GM12878 (cell line): ENCODE results near the gene TLR9. TPM values are rescaled to one million over a fixed set of nuclear protein-coding genes. Genes with fewer than 3 reads are reported as not detected.

Experiments used
- ATAC-seq: fragments of 200-7000 bp; cut with Tn5 transposase; 3 replicates; pipeline ENCODE4 v1.9.1; 2020; ENCODE audit warnings: mild to moderate bottlenecking, moderate library complexity
- BruUV-seq: library from RNA; stranded (reverse); fragments of 400-500 nt; replicated peaks from 2 replicates; lab custom pipeline; 2021; lab: Mats Ljungman, UMichigan
- CTCF ChIA-PET: fragments of 300-600 bp; sonication (Branson Sonifier 250); formaldehyde crosslinking; extraction: SDS; loops from one replicate; lab custom pipeline; 2021; ENCODE audit warnings: inconsistent platforms; lab: Yijun Ruan, JAX
- POLR2A ChIA-PET: fragments of 350-600 bp; formaldehyde crosslinking; extraction: SDS; loops from one replicate; lab custom pipeline; 2021; ENCODE audit warnings: inconsistent platforms; lab: Charles Lee
- RAD21 ChIA-PET: fragments of 300-600 bp; sonication (Branson Sonifier 250); formaldehyde crosslinking; loops from one replicate; lab custom pipeline; 2023; ENCODE audit warnings: antibody characterized with exemption; ENCODE audit not compliant: unreplicated experiment; lab: Charles Lee
- SMC1A ChIA-PET: fragments of 300-600 bp; sonication (Branson Sonifier 250); formaldehyde crosslinking; loops from one replicate; lab custom pipeline; 2023; ENCODE audit not compliant: unreplicated experiment, uncharacterized antibody; lab: Charles Lee
- DNase-seq: peaks from one replicate; pipeline ENCODE4 v3.0.0-alpha.2; 2011; ENCODE audit warnings: low read depth, low spot score
- FAIRE-seq: peaks from 3 replicates; lab custom pipeline; 2011; peaks lifted over from hg19 to GRCh38; lab: Jason Lieb, UNC
- H2AFZ ChIP-seq: 2 replicates; pipeline ENCODE4 v1.6.0; 2011; ENCODE audit warnings: low read depth, low read length, control low read depth; ENCODE audit not compliant: control insufficient read depth
- H3K27ac ChIP-seq: 2 replicates; pipeline ENCODE4 v1.5.1; 2011; ENCODE audit warnings: control low read depth; ENCODE audit not compliant: control insufficient read depth, insufficient read depth
- H3K27me3 ChIP-seq, 2 experiments: replicated peaks in 1 of 2; 2 replicates each; pipeline versions ENCODE4 v1.6.0 to v1.6.1; 2011; ENCODE audit warnings: low read length in 1 of 2; ENCODE audit not compliant: control insufficient read depth in 2 of 2, insufficient read depth in 2 of 2
- H3K36me3 ChIP-seq, 2 experiments: 2 replicates each; pipeline ENCODE4 v1.5.1; 2011; ENCODE audit warnings: low read length in 1 of 2; ENCODE audit not compliant: control insufficient read depth in 2 of 2, insufficient read depth in 2 of 2
- H3K4me1 ChIP-seq: 2 replicates; pipeline ENCODE4 v1.6.1; 2011; ENCODE audit warnings: mild to moderate bottlenecking, low read length, moderate library complexity, mixed read lengths; ENCODE audit not compliant: control insufficient read depth, insufficient read depth
- H3K4me2 ChIP-seq: 2 replicates; pipeline ENCODE4 v1.6.0; 2011; ENCODE audit warnings: control low read depth; ENCODE audit not compliant: control insufficient read depth, insufficient read depth
- H3K4me3 ChIP-seq: fragments of 200-600 bp; sonication (generic); 2 replicates; pipeline ENCODE4 v1.5.1; 2016
- H3K79me2 ChIP-seq: 2 replicates; pipeline ENCODE4 v1.6.0; 2011; ENCODE audit warnings: low read length; ENCODE audit not compliant: control insufficient read depth, insufficient read depth
- H3K9ac ChIP-seq: 2 replicates; pipeline ENCODE4 v1.8.0; 2011; ENCODE audit warnings: low read length, control low read depth, mixed read lengths; ENCODE audit not compliant: control insufficient read depth, insufficient read depth
- H3K9me3 ChIP-seq: replicated peaks from 3 replicates; pipeline ENCODE4 v1.5.1; 2011; ENCODE audit warnings: mild to moderate bottlenecking, low read length; ENCODE audit not compliant: control insufficient read depth, insufficient read depth
- H4K20me1 ChIP-seq: 2 replicates; pipeline ENCODE4 v1.6.0; 2011; ENCODE audit not compliant: control insufficient read depth, insufficient read depth
- CEBPB ChIP-seq, 2 experiments: fragments of 150-350 bp in 1 of 2; IDR thresholded peaks; 2 replicates each; pipeline ENCODE4 v1.6.1; 2012 to 2014; ENCODE audit warnings: low read depth in 2 of 2, low read length in 2 of 2, borderline replicate concordance in 1 of 2, inconsistent platforms in 1 of 2
- ETV6 ChIP-seq, 2 experiments: fragments of 450-650 bp in 1 of 2; IDR thresholded peaks in 1 of 2; conservative IDR thresholded peaks in 1 of 2; 2 replicates each; pipeline ENCODE4 v1.6.1; 2014; ENCODE audit warnings: antibody characterized with exemption in 1 of 2, borderline replicate concordance in 1 of 2, low read depth in 1 of 2, mild to moderate bottlenecking in 1 of 2, moderate library complexity in 1 of 2
- FOS ChIP-seq: IDR thresholded peaks from 3 replicates; pipeline ENCODE4 v1.6.1; 2011; ENCODE audit warnings: borderline replicate concordance; ENCODE audit not compliant: insufficient read length; ENCODE audit errors: extremely low read depth
- MTA2 ChIP-seq: fragments of 450-650 bp; IDR thresholded peaks from 2 replicates; pipeline ENCODE4 v1.6.1; 2016; ENCODE audit warnings: low read depth, mild to moderate bottlenecking, moderate library complexity
- NR2C1 ChIP-seq: fragments of 450-650 bp; IDR thresholded peaks from 2 replicates; pipeline ENCODE4 v1.6.1; 2017; ENCODE audit warnings: antibody characterized with exemption, mild to moderate bottlenecking, moderate library complexity
- RELA ChIP-seq: fragments of 450-650 bp; IDR thresholded peaks from 2 replicates; pipeline ENCODE4 v1.8.0; 2014; ENCODE audit warnings: borderline replicate concordance; ENCODE audit not compliant: partially characterized antibody
- STAT3 ChIP-seq: IDR thresholded peaks from 2 replicates; pipeline ENCODE4 v1.6.1; 2011; ENCODE audit warnings: low read depth, low read length, improper control_type of control experiment
- TAF1 ChIP-seq: IDR thresholded peaks from 2 replicates; pipeline ENCODE4 v1.6.1; 2011; ENCODE audit warnings: mild to moderate bottlenecking, low read depth, low read length, borderline replicate concordance
- TARDBP ChIP-seq: IDR thresholded peaks from 2 replicates; pipeline ENCODE4 v1.6.1; 2016; ENCODE audit warnings: borderline replicate concordance
- TCF12 ChIP-seq: IDR thresholded peaks from 2 replicates; pipeline ENCODE4 v1.6.1; 2011; ENCODE audit warnings: low read depth, mild to moderate bottlenecking, low read length
- ZBTB33 ChIP-seq: fragments of 450-650 bp; IDR thresholded peaks from 2 replicates; pipeline ENCODE4 v1.6.1; 2017; ENCODE audit warnings: mild to moderate bottlenecking
- WGBS: methylation state at CpG from one replicate; pipeline ENCODE4 v1.1.6; 2016; ENCODE audit warnings: low lambda C conversion rate; ENCODE audit not compliant: insufficient replicate concordance, insufficient coverage; ENCODE audit errors: missing lambda C conversion rate; 5-methylcytosine and 5-hydroxymethylcytosine counted together
- in situ Hi-C: fragments of 300-500 bp; cut with MboI; formaldehyde crosslinking; loops from 9 replicates; pipeline ENCODE4 v1.14.3; 2018; ENCODE audit warnings: mixed read lengths
- intact Hi-C: fragments of 100-400 bp; cut with micrococcal nuclease; formaldehyde crosslinking; loops from one replicate; pipeline ENCODE4 v1.14.2; 2022; ENCODE audit not compliant: unreplicated experiment
- polyA plus RNA-seq, 11 experiments: library from polyadenylated mRNA; depleted of rRNA in 4 of 11; unstranded in 6 of 11; stranded (reverse) in 5 of 11; fragments of >200 nt; fragmentation: Nextera tagmentation in 4 of 11; fragmentation: Illumina TruSeq in 1 of 11; extraction: Ambion mirVana in 4 of 11; extraction: Trizol in 1 of 11; gene quantifications; 1 replicate in 1 of 11; 2 replicates in 10 of 11; pipeline versions ENCODE4 v1.2.1 to v1.2.3, GENCODE V29; 2011 to 2016; ENCODE audit warnings: inconsistent platforms in 2 of 11, missing spikeins in 2 of 11, low read depth in 1 of 11
- total RNA-seq, 4 experiments: library from RNA; depleted of rRNA in 3 of 4; stranded (reverse); fragments of >200 nt in 3 of 4; fragmentation: Illumina TruSeq in 1 of 4; extraction: Trizol in 1 of 4; gene quantifications; 2 replicates each; pipeline versions ENCODE4 v1.2.1 to v1.2.3, GENCODE V29; 2013 to 2021
- TF ChIP-seq, protein P1 (sequence below), 3 experiments: IDR thresholded peaks in 2 of 3; conservative IDR thresholded peaks in 1 of 3; 2 replicates each; pipeline ENCODE4 v1.5.1; 2011; ENCODE audit warnings: low read depth in 3 of 3, low read length in 3 of 3, mild to moderate bottlenecking in 3 of 3, control low read depth in 2 of 3, moderate library complexity in 2 of 3, inconsistent platforms in 1 of 3, mixed read lengths in 1 of 3; ENCODE audit not compliant: control insufficient read depth in 2 of 3, insufficient read depth in 1 of 3; ENCODE audit errors: extremely low read depth in 1 of 3
- TF ChIP-seq, protein P2 (sequence below): fragments of 450-650 bp; IDR thresholded peaks from 2 replicates; pipeline ENCODE4 v1.6.1; 2017; ENCODE audit warnings: mild to moderate bottlenecking, moderate library complexity

The TLR9 gene
- total and polyA plus RNA-seq, 10 of the 15 experiments (the other 5 are each of a cell fraction or from before 2014, with no cell fraction given) = 0.10 to 4.8 (median 0.53) TPM; not detected in 1

GRCh38 chr3:52185837-52186236 lies 39.6 kb downstream of the TLR9 start:
- Histone ChIP-seq H3K9ac (no peak overlapping the region), H3K27me3 (no peaks in the 10 kb centered on the region), H3K9me3 (no peaks in the 10 kb centered on the region), H3K4me3 (no peak overlapping the region), H3K27ac (no peak overlapping the region), H2AFZ (no peak overlapping the region), H3K79me2 (no peaks in the 10 kb centered on the region), H3K4me1 (no peaks in the 10 kb centered on the region)
- intact Hi-C loops = no loop called here
- ChIA-PET RAD21 (no interaction called here), SMC1A (interaction anchor here (0.7 kb wide), 1 partner anchor 11 kb away, joined by 3 read pairs; no protein-coding TSS in a partner anchor), CTCF (interaction anchor here (0.8 to 1.1 kb wide), 2 partner anchors 35 to 62 kb away, joined by 3 read pairs; no protein-coding TSS in a partner anchor)
- FAIRE-seq (no peak), ATAC-seq (no peak)
- 13% methylated on average over 3 of the region's 3 CpGs for WGBS
- TF ChIP-seq ZBTB33 = no peak
- no peak for TF ChIP-seq TARDBP
- TF ChIP-seq RELA = no peak
- TF ChIP-seq STAT3 = no peak
- TF ChIP-seq NR2C1 = no peak
- TF ChIP-seq CEBPB (IDR thresholded peaks at IDR 0.05; ENCODE audit: borderline replicate concordance in 1 of 2, low read depth in 2 of 2, low read length in 2 of 2) = no peak
- no peak for TF ChIP-seq FOS
- TF ChIP-seq MTA2 = no peak
- TF ChIP-seq, protein P1, sequence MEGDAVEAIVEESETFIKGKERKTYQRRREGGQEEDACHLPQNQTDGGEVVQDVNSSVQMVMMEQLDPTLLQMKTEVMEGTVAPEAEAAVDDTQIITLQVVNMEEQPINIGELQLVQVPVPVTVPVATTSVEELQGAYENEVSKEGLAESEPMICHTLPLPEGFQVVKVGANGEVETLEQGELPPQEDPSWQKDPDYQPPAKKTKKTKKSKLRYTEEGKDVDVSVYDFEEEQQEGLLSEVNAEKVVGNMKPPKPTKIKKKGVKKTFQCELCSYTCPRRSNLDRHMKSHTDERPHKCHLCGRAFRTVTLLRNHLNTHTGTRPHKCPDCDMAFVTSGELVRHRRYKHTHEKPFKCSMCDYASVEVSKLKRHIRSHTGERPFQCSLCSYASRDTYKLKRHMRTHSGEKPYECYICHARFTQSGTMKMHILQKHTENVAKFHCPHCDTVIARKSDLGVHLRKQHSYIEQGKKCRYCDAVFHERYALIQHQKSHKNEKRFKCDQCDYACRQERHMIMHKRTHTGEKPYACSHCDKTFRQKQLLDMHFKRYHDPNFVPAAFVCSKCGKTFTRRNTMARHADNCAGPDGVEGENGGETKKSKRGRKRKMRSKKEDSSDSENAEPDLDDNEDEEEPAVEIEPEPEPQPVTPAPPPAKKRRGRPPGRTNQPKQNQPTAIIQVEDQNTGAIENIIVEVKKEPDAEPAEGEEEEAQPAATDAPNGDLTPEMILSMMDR (IDR thresholded peaks at IDR 0.05 in 2 of 3, conservative IDR thresholded peaks at IDR 0.05 in 1 of 3; ENCODE audit: control insufficient read depth in 2 of 3, extremely low read depth in 1 of 3, insufficient read depth in 1 of 3, low read depth in 3 of 3, low read length in 3 of 3) = no peak
- TF ChIP-seq ETV6 (conservative IDR thresholded peaks at IDR 0.05 in 1 of 2, IDR thresholded peaks at IDR 0.05 in 1 of 2; ENCODE audit: borderline replicate concordance in 1 of 2, low read depth in 1 of 2) = no peak
- no peak for TF ChIP-seq TCF12
- no peak for TF ChIP-seq TAF1
- TF ChIP-seq, protein P2, sequence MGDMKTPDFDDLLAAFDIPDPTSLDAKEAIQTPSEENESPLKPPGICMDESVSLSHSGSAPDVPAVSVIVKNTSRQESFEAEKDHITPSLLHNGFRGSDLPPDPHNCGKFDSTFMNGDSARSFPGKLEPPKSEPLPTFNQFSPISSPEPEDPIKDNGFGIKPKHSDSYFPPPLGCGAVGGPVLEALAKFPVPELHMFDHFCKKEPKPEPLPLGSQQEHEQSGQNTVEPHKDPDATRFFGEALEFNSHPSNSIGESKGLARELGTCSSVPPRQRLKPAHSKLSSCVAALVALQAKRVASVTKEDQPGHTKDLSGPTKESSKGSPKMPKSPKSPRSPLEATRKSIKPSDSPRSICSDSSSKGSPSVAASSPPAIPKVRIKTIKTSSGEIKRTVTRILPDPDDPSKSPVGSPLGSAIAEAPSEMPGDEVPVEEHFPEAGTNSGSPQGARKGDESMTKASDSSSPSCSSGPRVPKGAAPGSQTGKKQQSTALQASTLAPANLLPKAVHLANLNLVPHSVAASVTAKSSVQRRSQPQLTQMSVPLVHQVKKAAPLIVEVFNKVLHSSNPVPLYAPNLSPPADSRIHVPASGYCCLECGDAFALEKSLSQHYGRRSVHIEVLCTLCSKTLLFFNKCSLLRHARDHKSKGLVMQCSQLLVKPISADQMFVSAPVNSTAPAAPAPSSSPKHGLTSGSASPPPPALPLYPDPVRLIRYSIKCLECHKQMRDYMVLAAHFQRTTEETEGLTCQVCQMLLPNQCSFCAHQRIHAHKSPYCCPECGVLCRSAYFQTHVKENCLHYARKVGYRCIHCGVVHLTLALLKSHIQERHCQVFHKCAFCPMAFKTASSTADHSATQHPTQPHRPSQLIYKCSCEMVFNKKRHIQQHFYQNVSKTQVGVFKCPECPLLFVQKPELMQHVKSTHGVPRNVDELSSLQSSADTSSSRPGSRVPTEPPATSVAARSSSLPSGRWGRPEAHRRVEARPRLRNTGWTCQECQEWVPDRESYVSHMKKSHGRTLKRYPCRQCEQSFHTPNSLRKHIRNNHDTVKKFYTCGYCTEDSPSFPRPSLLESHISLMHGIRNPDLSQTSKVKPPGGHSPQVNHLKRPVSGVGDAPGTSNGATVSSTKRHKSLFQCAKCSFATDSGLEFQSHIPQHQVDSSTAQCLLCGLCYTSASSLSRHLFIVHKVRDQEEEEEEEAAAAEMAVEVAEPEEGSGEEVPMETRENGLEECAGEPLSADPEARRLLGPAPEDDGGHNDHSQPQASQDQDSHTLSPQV = no peak
- TF ChIP-seq, all 136 proteins: peak for 0
- H3K36me3 ChIP-seq = no peaks in the 10 kb centered on the region
- POLR2A ChIA-PET = no interaction called here
- H3K4me2 ChIP-seq = no peak overlapping the region
- H4K20me1 ChIP-seq = no peaks in the 10 kb centered on the region
- in situ Hi-C loops = no loop called here
- no TSS peak for BruUV-seq
- DNase-seq = no peak
